Stimulated activated CD4-positive, alpha-beta T cell treated with anti-CD3 and anti-CD28 coated beads, Interleukin-12 subunit alpha, Interleukin-12 subunit beta, amount 100 ng/mL, for 24 hours (primary cell): Measurements from ENCODE around the gene ELK3.
"Not testable (repeated sequence)": the region's sequence is repeated elsewhere in the genome, so short reads cannot be mapped to it uniquely, and the experiment has no call there.

ENCODE experiments used
- DNase-seq, 2 experiments: peaks; one replicate each; pipeline ENCODE4 v3.0.0-alpha.2; 2020; ENCODE audit warnings: low read depth in 2 of 2

The ELK3 gene

GRCh38 chr12:96305665-96306064, 111.5 kb downstream of the ELK3 start:
- no peak for DNase-seq

- DNase-seq, result no peak
These were observed 114.7 kb downstream of the ELK3 start for GRCh38 chr12:96308881-96309280.

GRCh38 chr12:96310067-96310466, 115.9 kb downstream of the ELK3 start:
- DNase-seq, result no peak

GRCh38 chr12:96311191-96311590, 117.0 kb downstream of the ELK3 start:
- no peak for DNase-seq

- no peak for DNase-seq
These were observed 119.4 kb downstream of the ELK3 start for GRCh38 chr12:96313606-96314005.

GRCh38 chr12:96314723-96315122, 120.5 kb downstream of the ELK3 start:
- DNase-seq, result no peak

- not testable (repeated sequence) for DNase-seq
These were observed 121.7 kb downstream of the ELK3 start for GRCh38 chr12:96315741-96316481.

GRCh38 chr12:96317801-96318200, 123.6 kb downstream of the ELK3 start:
- not testable (repeated sequence) for DNase-seq
